NT2/D1 (cell line): ENCODE data around the gene PKD2.

ENCODE experiments used
- DNase-seq: peaks from one replicate; pipeline ENCODE4 v3.0.0-alpha.2; 2011; ENCODE audit warnings: low read depth, low spot score
- H3K27me3 ChIP-seq: 2 replicates; pipeline ENCODE4 v1.6.0; 2011; ENCODE audit warnings: mild to moderate bottlenecking; ENCODE audit not compliant: insufficient read length, insufficient read depth
- H3K36me3 ChIP-seq: 2 replicates; pipeline ENCODE4 v1.6.1; 2011; ENCODE audit warnings: mild to moderate bottlenecking, low read length, mixed read lengths; ENCODE audit not compliant: insufficient read depth, insufficient read length
- H3K4me1 ChIP-seq: 2 replicates; pipeline ENCODE4 v1.5.1; 2011; ENCODE audit not compliant: insufficient read depth, insufficient read length
- H3K4me3 ChIP-seq: 2 replicates; pipeline ENCODE4 v1.5.1; 2011; ENCODE audit warnings: low read depth; ENCODE audit not compliant: insufficient read length
- H3K9ac ChIP-seq: 2 replicates; pipeline ENCODE4 v1.6.0; 2011; ENCODE audit warnings: low read depth; ENCODE audit not compliant: insufficient read length
- H3K9me3 ChIP-seq: 2 replicates; pipeline ENCODE4 v1.5.1; 2011; ENCODE audit warnings: mild to moderate bottlenecking, low read length; ENCODE audit not compliant: insufficient read depth
- SUZ12 ChIP-seq: IDR thresholded peaks from 2 replicates; pipeline ENCODE4 v1.6.1; 2011; ENCODE audit not compliant: insufficient read length, insufficient read depth; ENCODE audit errors: extremely low read depth
- YY1 ChIP-seq: IDR thresholded peaks from 2 replicates; pipeline ENCODE4 v1.6.1; 2011; ENCODE audit not compliant: insufficient read length, insufficient read depth
- ZNF274 ChIP-seq: IDR thresholded peaks from 2 replicates; pipeline ENCODE4 v1.6.1; 2011; ENCODE audit warnings: mild to moderate bottlenecking, low read depth, low read length

PKD2 gene

GRCh38 chr4:88075336-88075735 lies 67.9 kb downstream of the PKD2 start:
- peaks cover 59% of the 10 kb centered on the region for H3K36me3 ChIP-seq

GRCh38 chr4:88077911-88078524 lies 70.6 kb downstream of the PKD2 start:
- Histone ChIP-seq H3K36me3 (peaks cover 43% of the 10 kb centered on the region), H3K27me3 (no peaks in the 10 kb centered on the region), H3K9me3 (no peaks in the 10 kb centered on the region), H3K4me1 (no peaks in the 10 kb centered on the region), H3K4me3 (no peak overlapping the region), H3K9ac (no peak overlapping the region)
- DNase-seq: no peak
- TF ChIP-seq SUZ12: no peak
- no peak for TF ChIP-seq YY1
- no peak for TF ChIP-seq ZNF274

More at GRCh38 chr4:88075336-88075735, 67.9 kb downstream of the PKD2 start:
- Histone ChIP-seq H3K27me3 (no peaks in the 10 kb centered on the region), H3K4me3 (no peak overlapping the region), H3K9me3 (no peaks in the 10 kb centered on the region; the same call in 1 of the 2 replicates), H3K4me1 (no peaks in the 10 kb centered on the region), H3K9ac (no peak overlapping the region)
- TF ChIP-seq YY1 (no peak), SUZ12 (no peak), ZNF274 (no peak)
- DNase-seq: no peak

DNA sequence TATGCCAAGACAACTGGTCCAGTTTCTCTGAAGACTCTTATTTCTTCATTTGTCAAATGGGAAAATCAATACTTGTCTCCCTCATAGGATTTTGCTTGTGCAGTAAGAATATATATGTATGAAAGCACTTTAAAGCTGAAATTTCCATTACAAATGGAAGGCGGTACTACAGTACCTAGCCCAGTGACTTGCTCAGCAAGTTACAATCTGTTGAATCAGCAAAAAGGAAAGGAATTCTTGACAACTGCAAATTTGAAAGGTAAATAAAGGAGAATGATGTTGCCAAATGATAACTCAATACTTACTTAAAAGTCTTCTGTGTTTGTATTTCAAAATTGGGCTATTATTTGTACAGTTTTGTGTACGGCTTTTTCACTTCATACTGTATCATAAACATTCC lies 71.1 kb downstream of the PKD2 start:
- H3K9ac ChIP-seq: no peak overlapping the region
- H3K4me1 ChIP-seq: no peaks in the 10 kb centered on the region
- H3K36me3 ChIP-seq: peaks cover 40% of the 10 kb centered on the region
- no peak for DNase-seq
- no peak for TF ChIP-seq SUZ12
- no peak for TF ChIP-seq ZNF274
- TF ChIP-seq YY1: no peak
- H3K27me3 ChIP-seq: no peaks in the 10 kb centered on the region
- no peak overlapping the region for H3K4me3 ChIP-seq
- no peaks in the 10 kb centered on the region for H3K9me3 ChIP-seq

GRCh38 chr4:88080626-88081025 lies 73.2 kb downstream of the PKD2 start:
- Histone ChIP-seq H3K9me3 (no peaks in the 10 kb centered on the region), H3K9ac (no peak overlapping the region), H3K4me1 (no peaks in the 10 kb centered on the region), H3K27me3 (no peaks in the 10 kb centered on the region), H3K4me3 (no peak overlapping the region), H3K36me3 (peaks cover 20% of the 10 kb centered on the region)
- no peak for DNase-seq
- TF ChIP-seq ZNF274 (no peak), YY1 (no peak), SUZ12 (no peak)

- H3K4me1 ChIP-seq: no peaks in the 10 kb centered on the region
- H3K9ac ChIP-seq: no peak overlapping the region
- no peaks in the 10 kb centered on the region for H3K9me3 ChIP-seq
- TF ChIP-seq YY1 (no peak), SUZ12 (no peak), ZNF274 (no peak)
- DNase-seq: no peak
- no peaks in the 10 kb centered on the region for H3K36me3 ChIP-seq
- no peak overlapping the region for H3K4me3 ChIP-seq
- H3K27me3 ChIP-seq: no peaks in the 10 kb centered on the region
These were observed 79.6 kb downstream of the PKD2 start for GRCh38 chr4:88087004-88087403.

GRCh38 chr4:88090898-88091297 lies 83.5 kb downstream of the PKD2 start:
- TF ChIP-seq SUZ12: no peak
- no peak for TF ChIP-seq ZNF274
- no peak for TF ChIP-seq YY1
- DNase-seq: no peak
- Histone ChIP-seq H3K9me3 (no peaks in the 10 kb centered on the region), H3K4me1 (no peaks in the 10 kb centered on the region), H3K27me3 (no peaks in the 10 kb centered on the region), H3K9ac (no peak overlapping the region), H3K36me3 (peaks cover 3% of the 10 kb centered on the region), H3K4me3 (no peak overlapping the region)

DNA sequence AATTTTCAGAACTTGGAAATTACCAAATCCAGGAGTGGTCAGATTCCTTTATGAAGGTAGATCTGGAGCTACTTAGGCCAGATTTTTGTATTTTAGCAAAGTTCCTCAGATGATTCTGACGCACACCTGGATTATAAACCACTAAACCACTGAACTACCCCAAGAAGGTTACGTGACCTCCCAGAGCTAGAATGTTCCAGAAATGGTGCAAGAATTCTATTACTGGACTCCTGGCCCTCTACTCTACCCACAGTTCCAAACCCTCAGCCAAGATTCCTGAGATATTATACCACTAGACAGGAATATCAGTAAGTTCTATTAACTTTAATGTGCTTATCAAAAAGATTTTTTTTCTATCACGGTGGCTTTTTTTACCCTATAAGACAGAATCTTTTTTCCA lies 83.9 kb downstream of the PKD2 start:
- Histone ChIP-seq H3K9me3 (no peaks in the 10 kb centered on the region), H3K9ac (no peak overlapping the region), H3K4me3 (no peak overlapping the region), H3K27me3 (no peaks in the 10 kb centered on the region), H3K4me1 (no peaks in the 10 kb centered on the region), H3K36me3 (peaks cover 3% of the 10 kb centered on the region)
- no peak for TF ChIP-seq ZNF274
- no peak for TF ChIP-seq YY1
- TF ChIP-seq SUZ12: no peak
- DNase-seq: no peak
